ENCODE data around the gene CUX1. TPM values are rescaled to one million over a fixed set of nuclear protein-coding genes. Genes with fewer than 3 reads are reported as not detected.

The CUX1 gene
- total and polyA plus RNA-seq, 2 donors (not counting 1 experiment from before 2014, with no cell fraction given) = 10.8 to 86.5 TPM

DNA sequence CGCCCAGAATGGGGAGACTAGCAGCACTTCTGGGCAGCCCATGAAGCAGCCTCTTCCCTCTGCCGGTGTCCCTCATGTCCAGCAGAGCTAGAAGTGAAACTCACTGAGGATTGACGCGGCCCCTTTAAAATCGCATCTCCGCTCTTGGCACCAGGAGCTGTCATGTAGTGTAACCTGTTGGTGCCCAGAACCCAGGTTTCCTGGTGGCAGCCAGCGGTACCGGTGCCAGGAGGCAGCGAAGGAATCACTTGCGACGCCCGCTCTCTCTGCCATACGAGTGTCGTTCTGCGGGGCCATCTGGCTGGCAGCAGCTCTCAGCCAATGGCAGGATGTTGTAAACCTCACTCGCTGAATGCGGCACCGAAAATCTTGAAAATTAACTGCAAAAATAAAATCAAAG, 82.7 kb downstream of the CUX1 start:
- intact Hi-C loops (cut with micrococcal nuclease) = no loop called here
- H3K4me1 Mint-ChIP-seq = peaks cover 21% of the 10 kb centered on the region
- no peaks in the 10 kb centered on the region for H3K9me3 Mint-ChIP-seq (ENCODE audit: insufficient read depth)
- TF ChIP-seq EZH2 (IDR thresholded peaks at IDR 0.05; ENCODE audit: borderline replicate concordance, insufficient read depth, low read depth, low read length, poor library complexity, severe bottlenecking) (no peak), CTCF (IDR thresholded peaks at IDR 0.05) (no peak)
- H3K27me3 Mint-ChIP-seq = no peaks in the 10 kb centered on the region
- no peak overlapping the region for H3K4me3 ChIP-seq (ENCODE audit: control extremely low read depth in 1 of 5, extremely low read depth in 1 of 5, insufficient read depth in 1 of 5, low read depth in 2 of 5, low read length in 4 of 5)
- H3K27ac ChIP-seq (ENCODE audit: low read length in 2 of 2) = no peak overlapping the region
- no peak overlapping the region for H3K4me3 Mint-ChIP-seq
- no peak overlapping the region for H3K9ac ChIP-seq (ENCODE audit: low read length)
- peaks cover 0 to 3% of the 10 kb centered on the region in 2 experiments for H3K36me3 ChIP-seq (replicated peaks in 1 of 2; ENCODE audit: control extremely low read depth in 1 of 2, control insufficient read depth in 1 of 2, extremely low read depth in 1 of 2, insufficient read depth in 2 of 2, low read length in 1 of 2)
- no peak for ATAC-seq (ENCODE audit: low read depth)
- CTCF ChIA-PET = no interaction called here
- no peak overlapping the region for H3K4me2 ChIP-seq (replicated peaks; ENCODE audit: low read depth, low read length, poor library complexity, severe bottlenecking)
- no peaks in the 10 kb centered on the region for H3K27me3 ChIP-seq (replicated peaks in 1 of 4; ENCODE audit: control extremely low read depth in 1 of 4, control insufficient read depth in 3 of 4, insufficient read depth in 4 of 4, low read length in 3 of 4)
- peaks cover 83% of the 10 kb centered on the region for H3K79me2 ChIP-seq (ENCODE audit: control insufficient read depth, insufficient read depth, low read length)
- H3K9me3 ChIP-seq (ENCODE audit: control extremely low read depth in 1 of 3, control insufficient read depth in 2 of 3, insufficient read depth in 1 of 3, low read length in 2 of 3) = no peaks in the 10 kb centered on the region
- no peak for DNase-seq
- H3K27ac Mint-ChIP-seq = no peak overlapping the region
- 96% methylated on average over 16 of the region's 18 CpGs for WGBS (ENCODE audit: insufficient coverage)
- no peak overlapping the region for H2AFZ ChIP-seq (ENCODE audit: insufficient read depth, low read depth, low read length, poor library complexity, severe bottlenecking)
- peaks cover 5 to 6% of the 10 kb centered on the region in 2 donors for H3K4me1 ChIP-seq (ENCODE audit: control insufficient read depth in 2 of 2, insufficient read depth in 2 of 2, low read length in 2 of 2)
- H4K20me1 ChIP-seq (ENCODE audit: control insufficient read depth, insufficient read depth, low read length, poor library complexity, severe bottlenecking) = peaks cover 35% of the 10 kb centered on the region
- POLR2A ChIA-PET = no interaction called here

- DNase-seq (no peak), ATAC-seq (ENCODE audit: low read depth) (no peak)
- ChIA-PET POLR2A (no interaction called here), CTCF (no interaction called here)
- H3K79me2 ChIP-seq (ENCODE audit: control insufficient read depth, insufficient read depth, low read length) = peaks cover 83% of the 10 kb centered on the region
- H4K20me1 ChIP-seq (ENCODE audit: control insufficient read depth, insufficient read depth, low read length, poor library complexity, severe bottlenecking) = peaks cover 46% of the 10 kb centered on the region
- Mint-ChIP-seq H3K4me3 (no peak overlapping the region), H3K9me3 (ENCODE audit: insufficient read depth) (no peaks in the 10 kb centered on the region), H3K27me3 (no peaks in the 10 kb centered on the region), H3K4me1 (peaks cover 23% of the 10 kb centered on the region), H3K27ac (no peak overlapping the region)
- no peak overlapping the region for H2AFZ ChIP-seq (ENCODE audit: insufficient read depth, low read depth, low read length, poor library complexity, severe bottlenecking)
- no peak overlapping the region for H3K27ac ChIP-seq (ENCODE audit: low read length in 2 of 2)
- TF ChIP-seq EZH2 (IDR thresholded peaks at IDR 0.05; ENCODE audit: borderline replicate concordance, insufficient read depth, low read depth, low read length, poor library complexity, severe bottlenecking) = no peak
- no peak for TF ChIP-seq CTCF (IDR thresholded peaks at IDR 0.05)
- WGBS (ENCODE audit: insufficient coverage) = 94% methylated on average over 19 of the region's 20 CpGs
- peaks cover 9 to 11% of the 10 kb centered on the region in 2 donors for H3K4me1 ChIP-seq (ENCODE audit: control insufficient read depth in 2 of 2, insufficient read depth in 2 of 2, low read length in 2 of 2)
- H3K4me2 ChIP-seq (replicated peaks; ENCODE audit: low read depth, low read length, poor library complexity, severe bottlenecking) = no peak overlapping the region
- H3K9ac ChIP-seq (ENCODE audit: low read length) = no peak overlapping the region
- intact Hi-C loops (cut with micrococcal nuclease) = no loop called here
- H3K9me3 ChIP-seq (ENCODE audit: control extremely low read depth in 1 of 3, control insufficient read depth in 2 of 3, insufficient read depth in 1 of 3, low read length in 2 of 3) = no peaks in the 10 kb centered on the region
- no peak overlapping the region for H3K4me3 ChIP-seq (ENCODE audit: control extremely low read depth in 1 of 5, extremely low read depth in 1 of 5, insufficient read depth in 1 of 5, low read depth in 2 of 5, low read length in 4 of 5)
- H3K27me3 ChIP-seq (replicated peaks in 1 of 4; ENCODE audit: control extremely low read depth in 1 of 4, control insufficient read depth in 3 of 4, insufficient read depth in 4 of 4, low read length in 3 of 4) = no peaks in the 10 kb centered on the region
- H3K36me3 ChIP-seq (replicated peaks in 1 of 2; ENCODE audit: control extremely low read depth in 1 of 2, control insufficient read depth in 1 of 2, extremely low read depth in 1 of 2, insufficient read depth in 2 of 2, low read length in 1 of 2) = peaks cover 0 to 3% of the 10 kb centered on the region in 2 experiments
Measured at GRCh38 chr7:101901661-101902491, 84.5 kb downstream of the CUX1 start.
